Dedifferentiated amniotic fluid mesenchymal stem cell (primary cell): ENCODE results near the gene GDPD1.

Experiments
- DNase-seq: peaks from one replicate; pipeline ENCODE4 v3.0.0-alpha.2; 2016; ENCODE audit errors: extremely low spot score

The GDPD1 gene

GRCh38 chr17:59315866-59316265, 95.6 kb downstream of the GDPD1 start:
- no peak for DNase-seq
